HAP-1 (cell line): ENCODE results near the gene DNAJC7.

Source experiments
- DNase-seq, 2 experiments: peaks; one replicate each; pipeline ENCODE4 v3.0.0-alpha.2; 2016 to 2020; ENCODE audit warnings: low spot score in 2 of 2
- H3K27me3 ChIP-seq: fragments of 250-450 bp; sonication (Bioruptor Pico); 2 replicates; pipeline ENCODE4 v1.5.1; 2020; ENCODE audit warnings: low read depth, mild to moderate bottlenecking, moderate library complexity
- H3K36me3 ChIP-seq: fragments of 250-450 bp; sonication (Bioruptor Pico); replicated peaks from 2 replicates; pipeline ENCODE4 v1.5.1; 2020; ENCODE audit warnings: mild to moderate bottlenecking
- H3K4me1 ChIP-seq: fragments of 250-450 bp; sonication (Bioruptor Pico); 2 replicates; pipeline ENCODE4 v1.5.1; 2020; ENCODE audit warnings: mild to moderate bottlenecking
- H3K4me3 ChIP-seq: fragments of 250-450 bp; sonication (Bioruptor Pico); 2 replicates; pipeline ENCODE4 v1.5.1; 2020; ENCODE audit warnings: mild to moderate bottlenecking, moderate library complexity
- H3K9me3 ChIP-seq: fragments of 250-450 bp; sonication (Bioruptor Pico); 2 replicates; pipeline ENCODE4 v1.5.1; 2020; ENCODE audit warnings: mild to moderate bottlenecking, moderate library complexity
- in situ Hi-C: fragments of 300-500 bp; cut with MboI; formaldehyde crosslinking; loops from 3 replicates; pipeline ENCODE4 v1.14.3; 2020; ENCODE audit warnings: low sequenced_read_pairs, inconsistent platforms, mixed read lengths

DNAJC7 gene

GRCh38 chr17:42051645-42052044, 34.4 kb upstream of the DNAJC7 start:
- DNase-seq = no peak
- in situ Hi-C loops = no loop called here
- H3K27me3 ChIP-seq = peaks cover 6% of the 10 kb centered on the region; the same call in 1 of the 2 replicates
- no peaks in the 10 kb centered on the region for H3K36me3 ChIP-seq
- no peaks in the 10 kb centered on the region for H3K9me3 ChIP-seq
- no peaks in the 10 kb centered on the region for H3K4me1 ChIP-seq
- no peak overlapping the region for H3K4me3 ChIP-seq

- H3K27me3 ChIP-seq = peaks cover 6% of the 10 kb centered on the region; the same call in 1 of the 2 replicates
- H3K4me3 ChIP-seq = peak overlapping the region; percentile 54
- no peak for DNase-seq
- H3K9me3 ChIP-seq = no peaks in the 10 kb centered on the region
- no peaks in the 10 kb centered on the region for H3K4me1 ChIP-seq
- no peaks in the 10 kb centered on the region for H3K36me3 ChIP-seq
- in situ Hi-C loops = no loop called here
Observed at GRCh38 chr17:42051013-42051400, 33.8 kb upstream of the DNAJC7 start.

GRCh38 chr17:42050393-42051012, 33.3 kb upstream of the DNAJC7 start, which contains the start of gene C17orf113:
Gene C17orf113, minus strand, starts transcription at chr17:42050601. Its CDS starts 7,225 bp downstream, at chr17:42043376.
- peak within 1 kb of the TSS; percentile 54 for H3K4me3 ChIP-seq
- in situ Hi-C loops = no loop called here
- H3K27me3 ChIP-seq = peaks cover 6% of the 10 kb centered on the region; the same call in 1 of the 2 replicates
- H3K9me3 ChIP-seq = no peaks in the 10 kb centered on the region
- H3K4me1 ChIP-seq = no peaks in the 10 kb centered on the region
- DNase-seq = peak; percentile 20 to 75
- no peaks in the 10 kb centered on the region for H3K36me3 ChIP-seq

GRCh38 chr17:42049834-42050392, 32.7 kb upstream of the DNAJC7 start:
- Histone ChIP-seq H3K9me3 (no peaks in the 10 kb centered on the region), H3K36me3 (no peaks in the 10 kb centered on the region), H3K4me1 (no peaks in the 10 kb centered on the region), H3K27me3 (peaks cover 6% of the 10 kb centered on the region; the same call in 1 of the 2 replicates), H3K4me3 (peak overlapping the region; percentile 54)
- DNase-seq = no peak
- in situ Hi-C loops = no loop called here

- DNase-seq = no peak
- no peaks in the 10 kb centered on the region for H3K27me3 ChIP-seq
Observed at GRCh38 chr17:42047343-42047742, 30.1 kb upstream of the DNAJC7 start.

GRCh38 chr17:42045719-42046118, 28.5 kb upstream of the DNAJC7 start:
- Histone ChIP-seq H3K4me1 (no peaks in the 10 kb centered on the region), H3K9me3 (no peaks in the 10 kb centered on the region), H3K36me3 (no peaks in the 10 kb centered on the region), H3K4me3 (no peak overlapping the region), H3K27me3 (no peaks in the 10 kb centered on the region)
- no peak for DNase-seq
- in situ Hi-C loops = no loop called here

More at GRCh38 chr17:42047343-42047742, 30.1 kb upstream of the DNAJC7 start:
- in situ Hi-C loops = no loop called here
- H3K36me3 ChIP-seq = no peaks in the 10 kb centered on the region
- no peak overlapping the region for H3K4me3 ChIP-seq
- no peaks in the 10 kb centered on the region for H3K9me3 ChIP-seq
- H3K4me1 ChIP-seq = no peaks in the 10 kb centered on the region

- no peaks in the 10 kb centered on the region for H3K27me3 ChIP-seq
- no peaks in the 10 kb centered on the region for H3K4me1 ChIP-seq
- H3K9me3 ChIP-seq = no peaks in the 10 kb centered on the region
- H3K36me3 ChIP-seq = no peaks in the 10 kb centered on the region
- in situ Hi-C loops = no loop called here
- DNase-seq = no peak
- no peak overlapping the region for H3K4me3 ChIP-seq
Observed at GRCh38 chr17:42042598-42043319, 25.5 kb upstream of the DNAJC7 start.

GRCh38 chr17:42041619-42042018, 24.4 kb upstream of the DNAJC7 start:
- Histone ChIP-seq H3K4me3 (no peak overlapping the region), H3K4me1 (no peaks in the 10 kb centered on the region), H3K27me3 (no peaks in the 10 kb centered on the region), H3K36me3 (no peaks in the 10 kb centered on the region), H3K9me3 (no peaks in the 10 kb centered on the region)
- no peak for DNase-seq
- in situ Hi-C loops = no loop called here

- no peaks in the 10 kb centered on the region for H3K4me1 ChIP-seq
- DNase-seq = no peak
- H3K4me3 ChIP-seq = no peak overlapping the region
- in situ Hi-C loops = no loop called here
- H3K36me3 ChIP-seq = no peaks in the 10 kb centered on the region
- no peaks in the 10 kb centered on the region for H3K9me3 ChIP-seq
- H3K27me3 ChIP-seq = no peaks in the 10 kb centered on the region
Observed at GRCh38 chr17:42040818-42041217, 23.6 kb upstream of the DNAJC7 start.

GRCh38 chr17:42039794-42040763, 22.8 kb upstream of the DNAJC7 start:
- no peaks in the 10 kb centered on the region for H3K27me3 ChIP-seq
- no peaks in the 10 kb centered on the region for H3K4me1 ChIP-seq
- no peak for DNase-seq
- no peaks in the 10 kb centered on the region for H3K9me3 ChIP-seq
- H3K36me3 ChIP-seq = no peaks in the 10 kb centered on the region
- in situ Hi-C loops = no loop called here
- no peak overlapping the region for H3K4me3 ChIP-seq

GRCh38 chr17:42038221-42038973, 21.2 kb upstream of the DNAJC7 start:
- no peak for DNase-seq
- in situ Hi-C loops = no loop called here
- no peak overlapping the region for H3K4me3 ChIP-seq
- no peaks in the 10 kb centered on the region for H3K36me3 ChIP-seq
- H3K27me3 ChIP-seq = no peaks in the 10 kb centered on the region
- no peaks in the 10 kb centered on the region for H3K4me1 ChIP-seq
- H3K9me3 ChIP-seq = no peaks in the 10 kb centered on the region

GRCh38 chr17:42034059-42034458, 16.8 kb upstream of the DNAJC7 start:
- Histone ChIP-seq H3K4me1 (no peaks in the 10 kb centered on the region), H3K36me3 (no peaks in the 10 kb centered on the region), H3K4me3 (no peak overlapping the region), H3K9me3 (no peaks in the 10 kb centered on the region), H3K27me3 (no peaks in the 10 kb centered on the region)
- in situ Hi-C loops = no loop called here
- no peak for DNase-seq

- H3K36me3 ChIP-seq = no peaks in the 10 kb centered on the region
- no peaks in the 10 kb centered on the region for H3K9me3 ChIP-seq
- no peak overlapping the region for H3K4me3 ChIP-seq
- H3K27me3 ChIP-seq = no peaks in the 10 kb centered on the region
- no peaks in the 10 kb centered on the region for H3K4me1 ChIP-seq
- in situ Hi-C loops = no loop called here
- DNase-seq = no peak
Observed at GRCh38 chr17:42031584-42031983, 14.3 kb upstream of the DNAJC7 start.
